HG03571 (cell line): ENCODE results near the gene PDGFC.

ENCODE experiments used
- ATAC-seq: cut with Tn5 transposase; IDR thresholded peaks from one replicate; pipeline ENCODE4 v1.9.1; 2021; ENCODE audit not compliant: unreplicated experiment

The PDGFC gene

GRCh38 chr4:156837625-156838345, 133.8 kb downstream of the PDGFC start:
- no peak for ATAC-seq

GRCh38 chr4:156832886-156833285, 138.7 kb downstream of the PDGFC start:
- ATAC-seq, result no peak

- no peak for ATAC-seq
These were observed 141.2 kb downstream of the PDGFC start for GRCh38 chr4:156830351-156830750.

- ATAC-seq, result no peak
These were observed 142.3 kb downstream of the PDGFC start for GRCh38 chr4:156829201-156829873.

- ATAC-seq, result no peak
These were observed 144.1 kb downstream of the PDGFC start for GRCh38 chr4:156827519-156827918.

- ATAC-seq, result no peak
These were observed 146.5 kb downstream of the PDGFC start for GRCh38 chr4:156825074-156825473.

- ATAC-seq, result no peak
These were observed 147.0 kb downstream of the PDGFC start for GRCh38 chr4:156824451-156825060.

- no peak for ATAC-seq
These were observed 150.7 kb downstream of the PDGFC start for GRCh38 chr4:156820931-156821330.

GRCh38 chr4:156816360-156816755, 155.2 kb downstream of the PDGFC start:
- ATAC-seq, result no peak

- ATAC-seq, result no peak
These were observed 155.8 kb downstream of the PDGFC start for GRCh38 chr4:156815717-156816359.

- no peak for ATAC-seq
These were observed 159.6 kb downstream of the PDGFC start for GRCh38 chr4:156811963-156812362.

GRCh38 chr4:156811286-156811685, 160.3 kb downstream of the PDGFC start:
- ATAC-seq, result no peak

- ATAC-seq, result no peak
These were observed 165.9 kb downstream of the PDGFC start for GRCh38 chr4:156805696-156806095.

- no peak for ATAC-seq
These were observed 168.5 kb downstream of the PDGFC start for GRCh38 chr4:156803056-156803455.

GRCh38 chr4:156800463-156800862, 171.1 kb downstream of the PDGFC start:
- ATAC-seq, result no peak

GRCh38 chr4:156799121-156799589, 172.4 kb downstream of the PDGFC start:
- ATAC-seq, result no peak

GRCh38 chr4:156798438-156798837, 173.2 kb downstream of the PDGFC start:
- ATAC-seq, result no peak

GRCh38 chr4:156797206-156797605, 174.4 kb downstream of the PDGFC start:
- ATAC-seq, result no peak

- ATAC-seq, result no peak
These were observed 175.9 kb downstream of the PDGFC start for GRCh38 chr4:156795727-156796126.

- ATAC-seq, result no peak
These were observed 176.7 kb downstream of the PDGFC start for GRCh38 chr4:156794863-156795262.

GRCh38 chr4:156792462-156793085, 179.0 kb downstream of the PDGFC start:
- no peak for ATAC-seq
